Effector CD8-positive, alpha-beta T cell (primary cell): ENCODE results near the gene TOX2.

Source experiments
- DNase-seq: peaks from one replicate; lab custom pipeline; 2025; lab: John Stamatoyannopoulos, UW

Gene TOX2

GRCh38 chr20:44104798-44105517 is 190.3 kb downstream of the TOX2 start:
- DNase-seq: no peak

- no peak for DNase-seq
Measured at GRCh38 chr20:44106615-44107014, 192.0 kb downstream of the TOX2 start.

DNA sequence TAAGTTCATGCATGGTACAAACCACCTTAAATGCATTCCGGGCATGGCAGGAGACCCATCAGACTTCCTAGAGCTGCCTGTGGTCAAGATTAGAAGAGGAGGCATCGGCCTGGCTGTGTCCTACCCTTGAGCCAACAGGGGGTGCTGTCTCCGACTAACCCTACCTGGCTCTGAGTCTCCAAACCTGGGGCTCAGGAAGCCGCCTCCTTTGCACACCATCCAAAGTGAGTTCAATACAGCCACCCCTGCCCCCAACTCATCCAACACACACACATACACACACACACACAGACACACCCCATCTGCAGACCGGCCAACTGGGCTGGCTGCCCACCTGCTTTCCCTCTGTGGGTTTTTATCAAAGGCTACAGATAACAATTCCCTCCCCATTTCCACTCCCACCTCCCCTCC is 195.3 kb downstream of the TOX2 start:
- no peak for DNase-seq

DNA sequence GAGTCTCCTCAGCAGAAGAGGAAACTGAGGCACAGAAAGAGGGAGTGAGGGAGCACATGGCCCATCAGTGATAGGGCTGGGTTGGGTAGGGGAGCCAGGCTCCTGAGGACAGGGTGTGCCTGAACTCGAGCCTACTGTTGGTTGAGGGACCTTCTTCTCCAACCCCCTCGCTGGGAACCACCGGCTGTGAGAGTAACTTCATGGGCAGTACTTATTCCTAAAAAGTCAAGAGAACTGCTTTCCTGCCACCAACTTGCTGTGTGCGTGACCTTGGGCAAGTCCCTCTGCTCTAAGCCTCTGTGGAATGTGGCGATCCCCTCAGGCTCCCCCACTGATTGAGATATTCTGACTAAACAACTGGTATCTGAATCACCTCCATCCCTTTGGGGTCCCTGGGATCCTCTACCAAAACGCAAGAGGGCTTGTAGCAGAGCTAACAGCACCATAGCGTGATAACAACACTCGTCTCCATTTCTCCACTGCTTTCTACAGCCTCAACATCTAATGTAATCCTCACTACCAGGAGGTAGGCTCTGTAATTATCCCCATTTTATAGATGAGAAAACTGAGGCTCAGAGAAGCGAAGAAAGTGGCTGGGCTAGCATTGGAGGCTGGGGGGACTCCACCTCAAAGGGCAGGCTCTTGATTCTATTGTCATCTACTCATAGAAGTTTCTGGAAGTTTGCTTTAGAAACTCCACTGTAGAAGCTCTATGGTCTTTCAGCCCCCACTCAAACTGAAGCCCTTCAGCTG is 196.3 kb downstream of the TOX2 start:
- DNase-seq: no peak

DNA sequence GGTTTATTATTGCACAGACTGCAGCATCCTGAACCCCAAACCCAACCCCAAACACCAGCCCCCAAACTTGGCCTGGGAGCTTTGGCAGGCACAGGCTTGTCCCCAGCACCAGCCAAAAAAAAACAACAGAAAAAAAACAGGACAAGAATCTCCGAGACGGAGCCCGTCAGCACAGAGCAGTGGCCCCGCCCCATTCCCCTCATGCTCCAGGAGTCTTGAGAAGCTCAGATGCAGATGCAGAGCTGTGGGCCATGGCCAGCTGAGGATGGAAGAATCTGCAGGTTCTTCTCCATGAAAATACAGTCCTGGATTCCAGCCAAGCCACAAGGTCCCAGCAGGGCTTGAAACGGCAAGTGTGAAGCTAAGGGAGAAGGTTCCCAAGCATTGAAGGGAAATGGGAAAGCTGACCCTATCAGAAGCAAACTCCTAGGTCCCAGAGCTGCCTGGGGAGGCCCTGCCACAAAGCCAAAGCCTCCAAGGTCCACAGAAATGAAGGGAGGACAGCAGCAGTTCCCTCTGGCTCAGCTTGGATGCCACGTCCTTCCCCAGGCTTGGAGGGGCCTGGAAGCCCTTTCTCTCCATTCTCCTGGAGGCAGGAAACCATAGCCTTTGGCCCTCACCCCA is 197.2 kb downstream of the TOX2 start:
- no peak for DNase-seq

- DNase-seq: no peak
Measured at GRCh38 chr20:44112456-44112855, 197.8 kb downstream of the TOX2 start.

DNA sequence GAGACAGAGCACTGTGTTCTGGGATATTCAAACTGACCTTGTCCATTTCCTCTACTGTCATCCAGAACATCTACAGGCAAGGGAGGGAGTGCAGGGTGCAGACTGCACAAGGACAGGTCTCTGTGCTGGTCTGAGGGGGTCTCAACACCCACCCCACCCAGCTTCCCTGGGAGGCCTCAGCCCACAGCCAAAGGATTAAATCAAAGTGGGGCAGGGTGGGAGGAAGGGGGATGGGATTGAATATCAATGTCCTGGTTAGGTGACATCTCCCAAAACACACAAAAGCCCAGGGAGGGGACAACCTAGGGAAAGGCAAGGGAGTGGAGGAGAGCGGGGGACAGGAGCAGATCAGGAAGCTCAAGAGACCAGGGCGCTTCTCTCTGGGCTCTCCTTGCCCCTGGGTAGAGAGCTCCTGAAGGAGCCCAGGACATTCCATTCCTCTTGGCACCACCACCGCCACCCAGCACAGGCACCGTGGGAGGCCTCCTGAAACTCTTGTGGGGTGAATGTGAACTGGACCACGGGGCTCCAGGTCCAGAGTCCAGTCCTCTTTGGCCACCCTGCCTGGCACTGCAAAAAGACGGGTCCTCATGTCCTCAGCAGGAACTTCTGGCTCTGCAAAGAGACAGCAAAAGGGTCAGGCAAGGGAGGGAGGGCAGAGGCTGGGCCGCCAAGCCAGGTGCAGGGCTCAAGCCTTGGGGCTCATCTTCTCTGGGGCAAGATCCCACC is 198.4 kb downstream of the TOX2 start:
- no peak for DNase-seq

- DNase-seq: no peak
Measured at GRCh38 chr20:44113618-44114376, 199.1 kb downstream of the TOX2 start.

- DNase-seq: no peak
Measured at GRCh38 chr20:44115181-44115580, 200.5 kb downstream of the TOX2 start.

GRCh38 chr20:44115762-44116644 is 201.4 kb downstream of the TOX2 start:
- DNase-seq: no peak

DNA sequence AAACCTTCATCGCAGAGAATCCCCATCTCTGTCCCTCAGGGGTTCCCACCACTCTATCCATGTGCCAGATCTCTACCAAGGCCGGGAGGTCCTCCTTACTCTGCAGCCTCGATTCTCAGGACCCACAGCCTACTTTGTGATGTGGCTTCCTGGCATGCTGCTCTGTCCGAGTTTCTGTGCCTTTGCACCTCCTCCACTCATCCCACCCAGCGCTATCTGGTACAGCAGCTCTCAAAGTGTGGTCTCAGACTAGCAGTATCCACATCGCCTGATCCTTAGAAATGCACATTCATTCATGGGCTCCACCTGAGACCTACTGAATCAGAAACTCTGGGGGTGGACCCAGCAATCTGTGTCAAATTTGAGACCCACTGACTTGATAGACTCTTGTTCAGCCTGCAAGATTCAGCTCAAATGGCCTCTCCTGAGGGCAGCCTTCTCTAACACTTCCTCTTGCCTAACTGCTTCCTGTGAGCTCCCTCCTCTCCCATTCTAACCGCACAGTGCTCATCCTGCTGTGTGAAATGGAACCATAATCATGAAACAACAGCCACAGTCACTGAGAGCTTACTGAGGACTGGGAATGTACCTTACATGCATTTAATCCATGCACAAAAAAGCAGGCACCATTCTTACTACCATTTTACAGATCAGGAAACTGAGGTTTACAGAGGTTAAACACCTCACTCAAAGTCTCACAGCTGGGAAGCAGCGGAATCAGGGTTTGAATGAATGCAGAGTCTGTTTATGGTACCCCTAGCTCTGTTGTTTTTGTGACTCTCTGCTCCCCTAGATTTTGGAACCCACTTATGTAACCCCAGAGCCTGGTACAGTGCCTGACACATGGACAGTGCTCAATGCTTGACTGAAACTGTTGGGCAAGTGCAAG is 202.9 kb downstream of the TOX2 start:
- no peak for DNase-seq

GRCh38 chr20:44118185-44119033 is 203.8 kb downstream of the TOX2 start:
- DNase-seq: no peak
